CD14-positive monocyte (primary cell): Measurements from ENCODE around the gene ARHGDIB. TPM values are rescaled to one million over a fixed set of nuclear protein-coding genes. Genes with fewer than 3 reads are reported as not detected.

Source experiments
- DNase-seq, 3 donors: peaks; one replicate each; pipeline ENCODE4 v3.0.0-alpha.2; 2011 to 2022
- H2AFZ ChIP-seq: 2 replicates; pipeline ENCODE4 v1.6.0; 2012; ENCODE audit warnings: mild to moderate bottlenecking, low read depth, low read length, inconsistent platforms; ENCODE audit not compliant: insufficient read depth, poor library complexity, severe bottlenecking
- H3K27ac ChIP-seq, 2 donors: 1 replicate in 1 of 2; 2 replicates in 1 of 2; pipeline ENCODE4 v1.5.1; 2012 to 2013; ENCODE audit warnings: low read length in 2 of 2, control low read depth in 1 of 2, inconsistent platforms in 1 of 2, low read depth in 1 of 2, mild to moderate bottlenecking in 1 of 2
- H3K27me3 ChIP-seq, 2 donors: one replicate each; pipeline versions ENCODE4 v1.6.0 to v1.6.1; 2011 to 2013; ENCODE audit warnings: low read length in 2 of 2; ENCODE audit not compliant: control insufficient read depth in 2 of 2, insufficient read depth in 2 of 2
- H3K36me3 ChIP-seq, 2 donors: replicated peaks in 1 of 2; 1 replicate in 1 of 2; 2 replicates in 1 of 2; pipeline versions ENCODE4 v1.5.1 to v1.6.1; 2012 to 2013; ENCODE audit warnings: low read length in 2 of 2, control low read depth in 1 of 2, inconsistent platforms in 1 of 2, mild to moderate bottlenecking in 1 of 2; ENCODE audit not compliant: insufficient read depth in 2 of 2, control insufficient read depth in 1 of 2
- H3K4me1 ChIP-seq, 2 donors: 1 replicate in 1 of 2; 2 replicates in 1 of 2; pipeline versions ENCODE4 v1.5.1 to v1.6.1; 2012 to 2013; ENCODE audit warnings: low read length in 2 of 2, control low read depth in 1 of 2, inconsistent platforms in 1 of 2, mild to moderate bottlenecking in 1 of 2, moderate library complexity in 1 of 2; ENCODE audit not compliant: insufficient read depth in 2 of 2, control insufficient read depth in 1 of 2
- H3K4me2 ChIP-seq: replicated peaks from 2 replicates; pipeline ENCODE3; 2012; ENCODE audit warnings: low read length, moderate library complexity, mild to moderate bottlenecking; ENCODE audit not compliant: poor library complexity, severe bottlenecking; ENCODE audit errors: extremely low read depth
- H3K4me3 ChIP-seq, 3 experiments: fragments of 200-600 bp in 1 of 3; sonication (generic) in 1 of 3; replicated peaks in 1 of 3; 1 replicate in 2 of 3; 2 replicates in 1 of 3; pipeline ENCODE4 v1.5.1; 2011 to 2013; ENCODE audit warnings: low read length in 3 of 3, mild to moderate bottlenecking in 3 of 3, control low read depth in 2 of 3, low read depth in 2 of 3, inconsistent platforms in 1 of 3, moderate library complexity in 1 of 3
- H3K79me2 ChIP-seq: 2 replicates; pipeline ENCODE4 v1.6.0; 2012; ENCODE audit warnings: mild to moderate bottlenecking, control low read depth, inconsistent platforms, low read length, moderate library complexity; ENCODE audit not compliant: insufficient read depth
- H3K9ac ChIP-seq: 2 replicates; pipeline ENCODE4 v1.6.0; 2017; ENCODE audit warnings: low read length, mild to moderate bottlenecking; ENCODE audit not compliant: insufficient read depth, poor library complexity, severe bottlenecking
- H3K9me3 ChIP-seq, 2 donors: replicated peaks in 1 of 2; 1 replicate in 1 of 2; 2 replicates in 1 of 2; pipeline versions ENCODE4 v1.5.1 to v1.6.1; 2012 to 2013; ENCODE audit warnings: low read length in 2 of 2, control low read depth in 1 of 2; ENCODE audit not compliant: control insufficient read depth in 1 of 2, insufficient read depth in 1 of 2
- H4K20me1 ChIP-seq: 2 replicates; pipeline ENCODE4 v1.6.0; 2012; ENCODE audit warnings: mild to moderate bottlenecking, low read length, control low read depth, moderate library complexity; ENCODE audit not compliant: insufficient read depth
- H3K27ac Mint-ChIP-seq, 7 donors: one replicate each; pipeline ENCODE4 v1.8.0; 2020; ENCODE audit warnings: mild to moderate bottlenecking in 7 of 7, mixed read lengths in 7 of 7, moderate library complexity in 6 of 7, inconsistent platforms in 2 of 7
- H3K27me3 Mint-ChIP-seq, 3 donors: one replicate each; pipeline ENCODE4 v1.8.0; 2021 to 2022; ENCODE audit warnings: low read depth in 3 of 3, mild to moderate bottlenecking in 3 of 3, mixed read lengths in 3 of 3, moderate library complexity in 3 of 3, inconsistent platforms in 1 of 3
- H3K36me3 Mint-ChIP-seq, 2 donors: one replicate each; pipeline ENCODE4 v1.8.0; 2020; ENCODE audit warnings: mixed read lengths in 2 of 2, inconsistent platforms in 1 of 2, mild to moderate bottlenecking in 1 of 2
- H3K4me1 Mint-ChIP-seq: one replicate; pipeline ENCODE4 v1.8.0; 2020; ENCODE audit warnings: mild to moderate bottlenecking, mixed read lengths
- H3K4me3 Mint-ChIP-seq, 2 donors: one replicate each; pipeline ENCODE4 v1.8.0; 2020; ENCODE audit warnings: mild to moderate bottlenecking in 2 of 2, mixed read lengths in 2 of 2, moderate library complexity in 1 of 2
- H3K9me3 Mint-ChIP-seq, 7 donors: one replicate each; pipeline ENCODE4 v1.8.0; 2020 to 2022; ENCODE audit warnings: mixed read lengths in 7 of 7, mild to moderate bottlenecking in 6 of 7, moderate library complexity in 6 of 7, inconsistent platforms in 2 of 7
- WGBS: methylation state at CpG from one replicate; pipeline ENCODE4 v1.1.5; 2013; ENCODE audit warnings: missing lambda C conversion rate; ENCODE audit not compliant: insufficient coverage; 5-methylcytosine and 5-hydroxymethylcytosine counted together
- intact Hi-C, 2 donors: fragments of 100-400 bp; cut with micrococcal nuclease; formaldehyde crosslinking; loops; one replicate each; pipeline versions ENCODE4 v1.15.0 to v1.15.1; 2023
- polyA plus RNA-seq, 3 donors: library from polyadenylated mRNA; depleted of rRNA in 1 of 3; unstranded in 2 of 3; stranded (reverse) in 1 of 3; fragments of 300-500 nt in 2 of 3; fragments of >200 nt in 1 of 3; fragmentation: Illumina TruSeq in 2 of 3; gene quantifications; 1 replicate in 2 of 3; 2 replicates in 1 of 3; pipeline ENCODE4 v1.2.3, GENCODE V29; 2012 to 2021
- TF ChIP-seq, protein P1 (sequence below): fragments of 200-600 bp; IDR thresholded peaks from one replicate; pipeline ENCODE4 v1.8.0; 2022; ENCODE audit warnings: antibody characterized with exemption, mild to moderate bottlenecking

Gene ARHGDIB
- polyA plus RNA-seq, 3 donors: 1,199 to 2,228 (median 1,854) TPM

DNA sequence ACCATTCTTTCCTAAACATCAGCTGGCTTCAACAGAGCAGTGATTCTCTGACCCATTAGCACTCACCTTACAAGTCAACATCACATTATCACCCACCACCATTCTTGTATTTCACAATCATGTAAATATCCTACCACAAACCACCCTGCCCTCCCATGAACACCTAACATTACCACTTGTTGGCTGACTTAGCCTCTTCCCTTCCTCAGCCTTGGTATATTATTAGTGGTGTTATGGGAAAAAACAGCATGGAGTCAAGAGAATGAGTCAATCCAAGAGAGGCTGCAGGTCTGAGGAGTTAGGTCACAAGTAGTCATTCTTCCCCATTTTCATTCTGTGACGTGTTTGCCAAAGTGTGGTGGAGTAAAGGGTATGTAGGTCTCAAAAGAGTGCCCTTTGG, 53.4 kb downstream of the ARHGDIB start:
- no peaks in the 10 kb centered on the region for H3K79me2 ChIP-seq
- no peak overlapping the region for H3K27ac ChIP-seq
- no peak overlapping the region for H3K4me3 ChIP-seq
- Mint-ChIP-seq H3K27ac (no peak overlapping the region), H3K9me3 (peaks cover 0 to 5% (median 2%) of the 10 kb centered on the region in 7 donors), H3K27me3 (no peaks in the 10 kb centered on the region), H3K4me3 (no peak overlapping the region), H3K4me1 (peaks cover 15% of the 10 kb centered on the region), H3K36me3 (peaks cover 44 to 47% of the 10 kb centered on the region in 2 donors)
- intact Hi-C loops: no loop called here
- no peak overlapping the region for H3K9ac ChIP-seq
- WGBS: no CpG with 5 or more reads among the region's 1 CpG
- H3K9me3 ChIP-seq: no peaks in the 10 kb centered on the region
- TF ChIP-seq, protein P1, sequence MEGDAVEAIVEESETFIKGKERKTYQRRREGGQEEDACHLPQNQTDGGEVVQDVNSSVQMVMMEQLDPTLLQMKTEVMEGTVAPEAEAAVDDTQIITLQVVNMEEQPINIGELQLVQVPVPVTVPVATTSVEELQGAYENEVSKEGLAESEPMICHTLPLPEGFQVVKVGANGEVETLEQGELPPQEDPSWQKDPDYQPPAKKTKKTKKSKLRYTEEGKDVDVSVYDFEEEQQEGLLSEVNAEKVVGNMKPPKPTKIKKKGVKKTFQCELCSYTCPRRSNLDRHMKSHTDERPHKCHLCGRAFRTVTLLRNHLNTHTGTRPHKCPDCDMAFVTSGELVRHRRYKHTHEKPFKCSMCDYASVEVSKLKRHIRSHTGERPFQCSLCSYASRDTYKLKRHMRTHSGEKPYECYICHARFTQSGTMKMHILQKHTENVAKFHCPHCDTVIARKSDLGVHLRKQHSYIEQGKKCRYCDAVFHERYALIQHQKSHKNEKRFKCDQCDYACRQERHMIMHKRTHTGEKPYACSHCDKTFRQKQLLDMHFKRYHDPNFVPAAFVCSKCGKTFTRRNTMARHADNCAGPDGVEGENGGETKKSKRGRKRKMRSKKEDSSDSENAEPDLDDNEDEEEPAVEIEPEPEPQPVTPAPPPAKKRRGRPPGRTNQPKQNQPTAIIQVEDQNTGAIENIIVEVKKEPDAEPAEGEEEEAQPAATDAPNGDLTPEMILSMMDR: no peak
- no peaks in the 10 kb centered on the region for H4K20me1 ChIP-seq
- peak in 1 of 3 donors; percentile 7 for DNase-seq
- no peak overlapping the region for H3K4me2 ChIP-seq
- no peaks in the 10 kb centered on the region for H3K4me1 ChIP-seq
- H3K27me3 ChIP-seq: no peaks in the 10 kb centered on the region
- H2AFZ ChIP-seq: no peak overlapping the region
- H3K36me3 ChIP-seq: peaks cover 3 to 28% of the 10 kb centered on the region in 2 donors

GRCh38 chr12:14906114-14906513, 55.3 kb downstream of the ARHGDIB start:
- Mint-ChIP-seq H3K27ac (no peak overlapping the region), H3K36me3 (peaks cover 31 to 33% of the 10 kb centered on the region in 2 donors), H3K27me3 (no peaks in the 10 kb centered on the region)

More at GRCh38 chr12:14906114-14906513, 55.3 kb downstream of the ARHGDIB start:
- Histone ChIP-seq H2AFZ (no peak overlapping the region), H3K9me3 (no peaks in the 10 kb centered on the region), H3K9ac (no peak overlapping the region), H3K27ac (no peak overlapping the region), H3K36me3 (peaks cover 0 to 11% of the 10 kb centered on the region in 2 donors), H3K4me1 (no peaks in the 10 kb centered on the region), H3K4me2 (no peak overlapping the region), H3K79me2 (no peaks in the 10 kb centered on the region), H4K20me1 (no peaks in the 10 kb centered on the region), H3K27me3 (no peaks in the 10 kb centered on the region), H3K4me3 (no peak overlapping the region)
- Mint-ChIP-seq H3K4me1 (peaks cover 16% of the 10 kb centered on the region), H3K9me3 (peaks cover 0 to 4% (median 0%) of the 10 kb centered on the region in 7 donors), H3K4me3 (no peak overlapping the region)
- TF ChIP-seq, protein P1: no peak
- DNase-seq: no peak
- WGBS: no CpG with 5 or more reads among the region's 5 CpGs
- intact Hi-C loops: no loop called here
